Endodermal cell (in vitro differentiated cells): Measurements from ENCODE around the gene CNTNAP4. TPM values are rescaled to one million over a fixed set of nuclear protein-coding genes. Genes with fewer than 3 reads are reported as not detected.

Source experiments
- DNase-seq: peaks from one replicate; pipeline ENCODE4 v3.0.0-alpha.2; 2017
- H3K27ac ChIP-seq: 2 replicates; pipeline ENCODE4 v1.5.1; 2013; ENCODE audit warnings: mild to moderate bottlenecking, low read depth, low read length, moderate library complexity
- H3K27me3 ChIP-seq: 2 replicates; pipeline ENCODE4 v1.6.1; 2013; ENCODE audit warnings: mild to moderate bottlenecking, low read length, moderate library complexity; ENCODE audit not compliant: insufficient read depth, control insufficient read depth, poor library complexity, severe bottlenecking
- H3K36me3 ChIP-seq: 2 replicates; pipeline ENCODE4 v1.7.0; 2013; ENCODE audit warnings: mild to moderate bottlenecking, low read length, moderate library complexity; ENCODE audit not compliant: control insufficient read depth, insufficient read depth
- H3K4me1 ChIP-seq: one replicate; pipeline ENCODE4 v1.7.0; 2013; ENCODE audit warnings: low read length; ENCODE audit not compliant: control insufficient read depth, insufficient read depth
- H3K4me3 ChIP-seq: 2 replicates; pipeline ENCODE4 v1.5.1; 2013; ENCODE audit warnings: mild to moderate bottlenecking, low read length, moderate library complexity
- H3K9ac ChIP-seq: 2 replicates; pipeline ENCODE4 v1.6.1; 2013; ENCODE audit warnings: mild to moderate bottlenecking, low read length, moderate library complexity; ENCODE audit not compliant: poor library complexity, severe bottlenecking; ENCODE audit errors: extremely low read depth
- H3K9me3 ChIP-seq: 2 replicates; pipeline ENCODE4 v1.6.1; 2013; ENCODE audit warnings: mild to moderate bottlenecking, low read length, moderate library complexity; ENCODE audit not compliant: control insufficient read depth
- H3K27ac Mint-ChIP-seq: 2 replicates; pipeline ENCODE4 v1.8.0; 2020; ENCODE audit warnings: mixed read lengths
- H3K27me3 Mint-ChIP-seq: 2 replicates; pipeline ENCODE4 v1.8.0; 2021; ENCODE audit warnings: mild to moderate bottlenecking, mixed read lengths; ENCODE audit not compliant: insufficient read depth
- H3K36me3 Mint-ChIP-seq: 2 replicates; pipeline ENCODE4 v1.8.0; 2020; ENCODE audit warnings: low read depth, mixed read lengths
- H3K4me1 Mint-ChIP-seq: 2 replicates; pipeline ENCODE4 v1.8.0; 2020; ENCODE audit warnings: mixed read lengths
- H3K4me3 Mint-ChIP-seq: 2 replicates; pipeline ENCODE4 v1.8.0; 2020; ENCODE audit warnings: mild to moderate bottlenecking, moderate library complexity, mixed read lengths
- H3K9me3 Mint-ChIP-seq: 2 replicates; pipeline ENCODE4 v1.8.0; 2020; ENCODE audit warnings: mild to moderate bottlenecking, mixed read lengths
- WGBS, 2 experiments: methylation state at CpG; one replicate each; pipeline versions ENCODE4 v1.1.5 to v1.1.7; 2013; ENCODE audit warnings: missing lambda C conversion rate in 2 of 2, mixed read lengths in 1 of 2; ENCODE audit not compliant: insufficient coverage in 1 of 2, insufficient read length in 1 of 2; 5-methylcytosine and 5-hydroxymethylcytosine counted together
- long read RNA-seq, 4 experiments: library from polyadenylated mRNA in 2 of 4; library from RNA in 1 of 4; library from capped mRNA in 1 of 4; stranded (forward) in 3 of 4; unstranded in 1 of 4; transcript quantifications; one replicate each; pipeline ENCODE4 v2.0.0, GENCODE V29; 2020 to 2021; ENCODE audit warnings: inconsistent platforms in 1 of 4
- polyA plus RNA-seq, 2 experiments: library from polyadenylated mRNA; stranded (reverse); fragments of 50-300 nt; gene quantifications; one replicate each; pipeline ENCODE4 v1.2.3, GENCODE V29; 2013
- total RNA-seq, 2 donors: library from RNA; stranded (reverse); fragmentation: NEBNext Ultra II Directional in 1 of 2; extraction: Animal tissue kit (Norgen Biotek cat#: 25700) in 1 of 2; gene quantifications; 2 replicates in 1 of 2; 3 replicates in 1 of 2; pipeline ENCODE4 v1.2.1, GENCODE V29; 2021
- TF ChIP-seq, protein P1 (sequence below): fragments of 200-600 bp; sonication (generic); conservative IDR thresholded peaks from 2 replicates; pipeline ENCODE4 v1.5.0; 2021; ENCODE audit warnings: antibody characterized with exemption, mild to moderate bottlenecking

The CNTNAP4 gene
- under 1 TPM; 0.24 to 0.55 TPM for total RNA-seq
- 0.28 TPM for polyA plus RNA-seq (2013, experiment 1 of 2)
- polyA plus RNA-seq (2013, experiment 2 of 2): 0.62 TPM
- long read RNA-seq, experiment 1, partial matches to known transcripts: 2 of 2 reads
- long read RNA-seq, experiment 1, other reads (novel, unspliced or antisense): 0 of 2 reads
- long read RNA-seq, experiment 2, partial matches to known transcripts: 1 of 2 reads
- long read RNA-seq, experiment 2, other reads (novel, unspliced or antisense): 0 of 2 reads
- long read RNA-seq, experiment 3: 0 reads
- long read RNA-seq, experiment 4, partial matches to known transcripts: 1 of 1 reads
- long read RNA-seq, experiment 4, other reads (novel, unspliced or antisense): 0 of 1 reads

DNA sequence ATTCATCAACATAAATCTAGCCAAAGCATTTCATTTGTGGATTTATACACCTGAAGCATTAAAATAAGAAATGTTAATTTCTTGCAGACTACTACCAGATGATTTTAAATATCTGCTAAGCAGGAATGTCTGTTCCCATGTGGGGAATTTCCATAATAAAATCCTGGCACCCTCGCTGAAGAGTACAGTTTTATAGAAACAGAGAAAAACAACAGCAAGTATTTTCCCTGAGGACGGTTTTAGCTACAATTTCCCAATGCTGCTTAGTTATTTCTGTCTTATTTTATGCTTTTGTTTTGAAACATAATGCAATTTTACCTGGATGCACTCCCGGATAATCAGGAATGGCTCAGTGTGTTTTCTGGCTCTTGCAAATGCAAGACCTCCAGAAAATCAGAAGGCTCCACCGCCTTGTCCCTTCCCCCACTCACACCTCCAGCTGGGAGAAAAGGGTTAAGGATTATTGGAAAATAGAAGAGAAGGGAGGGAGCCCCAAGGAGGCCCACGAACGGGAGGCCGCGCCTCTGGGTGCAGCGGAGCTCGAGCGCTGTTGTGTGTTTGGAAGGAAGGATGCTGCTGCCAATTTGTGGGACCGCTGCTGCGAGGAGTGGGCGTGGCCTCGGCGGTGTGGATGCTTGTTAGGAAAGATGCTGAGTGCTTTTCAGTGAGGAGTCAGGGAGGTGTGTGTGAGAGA is at the start of gene CNTNAP4:
CNTNAP4 (plus strand) TSS at position 657 of the 694 bp plus-strand sequence. CDS start 262 bp downstream, outside the sequence.
- TF ChIP-seq, protein P1, sequence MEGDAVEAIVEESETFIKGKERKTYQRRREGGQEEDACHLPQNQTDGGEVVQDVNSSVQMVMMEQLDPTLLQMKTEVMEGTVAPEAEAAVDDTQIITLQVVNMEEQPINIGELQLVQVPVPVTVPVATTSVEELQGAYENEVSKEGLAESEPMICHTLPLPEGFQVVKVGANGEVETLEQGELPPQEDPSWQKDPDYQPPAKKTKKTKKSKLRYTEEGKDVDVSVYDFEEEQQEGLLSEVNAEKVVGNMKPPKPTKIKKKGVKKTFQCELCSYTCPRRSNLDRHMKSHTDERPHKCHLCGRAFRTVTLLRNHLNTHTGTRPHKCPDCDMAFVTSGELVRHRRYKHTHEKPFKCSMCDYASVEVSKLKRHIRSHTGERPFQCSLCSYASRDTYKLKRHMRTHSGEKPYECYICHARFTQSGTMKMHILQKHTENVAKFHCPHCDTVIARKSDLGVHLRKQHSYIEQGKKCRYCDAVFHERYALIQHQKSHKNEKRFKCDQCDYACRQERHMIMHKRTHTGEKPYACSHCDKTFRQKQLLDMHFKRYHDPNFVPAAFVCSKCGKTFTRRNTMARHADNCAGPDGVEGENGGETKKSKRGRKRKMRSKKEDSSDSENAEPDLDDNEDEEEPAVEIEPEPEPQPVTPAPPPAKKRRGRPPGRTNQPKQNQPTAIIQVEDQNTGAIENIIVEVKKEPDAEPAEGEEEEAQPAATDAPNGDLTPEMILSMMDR: no peak
- no peak within 1 kb of the TSS for H3K27ac Mint-ChIP-seq
- H3K4me3 ChIP-seq: peak within 1 kb of the TSS; percentile 57
- no peak within 1 kb of the TSS for H3K9ac ChIP-seq
- H3K36me3 Mint-ChIP-seq: no peaks in the 10 kb centered on the region
- H3K4me1 Mint-ChIP-seq: no peaks in the 10 kb centered on the region
- H3K9me3 Mint-ChIP-seq: no peaks in the 10 kb centered on the region
- H3K27ac ChIP-seq: no peak within 1 kb of the TSS
- H3K36me3 ChIP-seq: no peaks in the 10 kb centered on the region
- no peak within 1 kb of the TSS for H3K4me3 Mint-ChIP-seq
- H3K4me1 ChIP-seq: peaks cover 4% of the 10 kb centered on the region
- peak; percentile 79 for DNase-seq
- peaks cover 7% of the 10 kb centered on the region for H3K9me3 ChIP-seq
- 19 to 20% methylated on average over 14 to 15 of the region's 16 CpGs for WGBS, 2 experiments
- H3K27me3 ChIP-seq: peaks cover 13% of the 10 kb centered on the region
- peaks cover 33% of the 10 kb centered on the region for H3K27me3 Mint-ChIP-seq

DNA sequence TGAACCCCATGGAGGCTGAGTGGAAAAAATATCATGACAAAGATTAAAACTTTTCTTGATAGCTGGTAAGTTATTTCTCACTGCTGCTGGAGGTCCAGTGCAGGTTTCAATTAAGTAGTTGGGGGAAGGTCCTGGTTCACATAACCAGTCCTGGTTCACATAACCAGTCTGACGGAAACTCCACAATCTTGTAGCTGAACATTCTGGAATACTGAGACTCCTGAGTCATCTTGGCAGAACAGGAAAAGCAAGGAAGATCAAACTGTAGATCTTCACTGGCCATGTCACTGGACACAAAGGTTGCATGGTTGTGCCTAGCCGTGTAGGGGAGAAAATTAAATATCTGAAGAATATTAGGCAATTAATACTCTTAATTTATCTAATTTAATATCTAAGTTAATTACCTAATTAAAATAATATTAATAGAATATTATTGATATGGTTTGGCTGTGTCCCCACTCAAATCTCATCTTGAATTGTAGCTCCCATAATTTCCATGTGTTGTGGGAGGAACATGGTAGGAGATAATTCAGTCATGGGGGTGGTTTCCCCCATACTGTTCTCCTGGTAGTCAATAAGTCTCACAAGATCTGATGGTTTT is 48.6 kb upstream of the CNTNAP4 start:
- WGBS, 2 experiments: 40 to 96% methylated on average over 1 of the region's 2 CpGs

DNA sequence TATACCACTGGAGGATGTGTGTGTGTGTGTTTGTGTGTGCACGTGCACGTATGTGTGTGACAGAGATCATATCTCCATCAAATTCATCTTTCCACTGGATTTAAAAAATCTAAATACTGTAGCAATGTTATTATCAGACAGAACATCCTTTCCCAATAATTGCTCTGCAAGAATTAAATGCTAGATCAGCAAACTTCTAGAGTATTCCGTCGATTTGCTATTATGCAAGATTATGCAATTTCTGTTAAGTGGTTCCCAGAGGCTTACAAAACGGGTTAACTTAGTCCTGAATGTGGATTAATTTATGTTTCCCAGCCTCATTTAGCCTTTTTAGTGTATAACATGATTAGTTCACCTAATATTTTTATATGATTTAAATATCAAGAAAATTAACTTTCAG is 44.5 kb upstream of the CNTNAP4 start:
- no peaks in the 10 kb centered on the region for H3K27me3 ChIP-seq
- TF ChIP-seq, protein P1: no peak
- no peak overlapping the region for H3K9ac ChIP-seq
- Mint-ChIP-seq H3K27me3 (peaks cover 49% of the 10 kb centered on the region), H3K27ac (no peak overlapping the region), H3K4me3 (no peak overlapping the region), H3K36me3 (no peaks in the 10 kb centered on the region), H3K9me3 (peaks cover 7% of the 10 kb centered on the region), H3K4me1 (no peaks in the 10 kb centered on the region)
- peaks cover 13% of the 10 kb centered on the region for H3K9me3 ChIP-seq
- WGBS, 2 experiments: 88 to 100% methylated on average over 2 to 3 of the region's 5 CpGs
- no peak overlapping the region for H3K4me3 ChIP-seq
- H3K27ac ChIP-seq: no peak overlapping the region
- no peaks in the 10 kb centered on the region for H3K36me3 ChIP-seq
- no peaks in the 10 kb centered on the region for H3K4me1 ChIP-seq
- DNase-seq: no peak

More for the DNA sequence above, 48.6 kb upstream of the CNTNAP4 start:
- H3K9me3 Mint-ChIP-seq: peaks cover 7% of the 10 kb centered on the region
- Histone ChIP-seq H3K9ac (no peak overlapping the region), H3K27me3 (no peaks in the 10 kb centered on the region), H3K36me3 (no peaks in the 10 kb centered on the region), H3K4me3 (no peak overlapping the region), H3K27ac (no peak overlapping the region), H3K4me1 (peaks cover 4% of the 10 kb centered on the region), H3K9me3 (peaks cover 13% of the 10 kb centered on the region)
- TF ChIP-seq, protein P1: no peak
- peaks cover 15% of the 10 kb centered on the region for H3K4me1 Mint-ChIP-seq
- peaks cover 60% of the 10 kb centered on the region for H3K27me3 Mint-ChIP-seq
- H3K4me3 Mint-ChIP-seq: no peak overlapping the region
- no peak for DNase-seq
- H3K36me3 Mint-ChIP-seq: no peaks in the 10 kb centered on the region
- no peak overlapping the region for H3K27ac Mint-ChIP-seq
